ENCODE results near the gene ITPA. TPM values are rescaled to one million over a fixed set of nuclear protein-coding genes. Genes with fewer than 3 reads are reported as not detected.

ITPA gene
- total RNA-seq, 1 donor from 2014 or later = 69.7 TPM

- DNase-seq (ENCODE audit: low spot score) = no peak
Measured at GRCh38 chr20:3227936-3228749, 18.8 kb downstream of the ITPA start.

GRCh38 chr20:3228750-3229032, 19.4 kb downstream of the ITPA start:
- DNase-seq (ENCODE audit: low spot score) = no peak

GRCh38 chr20:3229158-3229557, 19.9 kb downstream of the ITPA start:
- no peak for DNase-seq (ENCODE audit: low spot score)

GRCh38 chr20:3229798-3230197, 20.5 kb downstream of the ITPA start:
- DNase-seq (ENCODE audit: low spot score) = no peak

- no peak for DNase-seq (ENCODE audit: low spot score)
Measured at GRCh38 chr20:3231116-3231515, 21.8 kb downstream of the ITPA start.

GRCh38 chr20:3231889-3232588, 22.7 kb downstream of the ITPA start:
- no peak for DNase-seq (ENCODE audit: low spot score)

- DNase-seq (ENCODE audit: low spot score) = no peak
Measured at GRCh38 chr20:3233131-3233990, 24.1 kb downstream of the ITPA start.

- DNase-seq (ENCODE audit: low spot score) = no peak
Measured at GRCh38 chr20:3233991-3234498, 24.7 kb downstream of the ITPA start.

GRCh38 chr20:3235666-3236324, 26.5 kb downstream of the ITPA start:
- no peak for DNase-seq (ENCODE audit: low spot score)

GRCh38 chr20:3237011-3237957, 28.0 kb downstream of the ITPA start:
- DNase-seq (ENCODE audit: low spot score) = no peak

GRCh38 chr20:3237958-3238615, 28.8 kb downstream of the ITPA start:
- no peak for DNase-seq (ENCODE audit: low spot score)

- DNase-seq (ENCODE audit: low spot score) = no peak
Measured at GRCh38 chr20:3238616-3239025, 29.3 kb downstream of the ITPA start.

GRCh38 chr20:3239026-3239866, 29.9 kb downstream of the ITPA start, which contains the start of gene SLC4A11:
SLC4A11 (minus strand) TSS chr20:3239190; CDS start chr20:3239137, 53 bp downstream.
- peak; percentile 66 for DNase-seq (ENCODE audit: low spot score)

GRCh38 chr20:3239867-3240775, 30.8 kb downstream of the ITPA start:
- DNase-seq (ENCODE audit: low spot score) = no peak

- DNase-seq (ENCODE audit: low spot score) = no peak
Measured at GRCh38 chr20:3240776-3241363, 31.6 kb downstream of the ITPA start.

- DNase-seq (ENCODE audit: low spot score) = no peak
Measured at GRCh38 chr20:3242172-3242692, 32.9 kb downstream of the ITPA start.

GRCh38 chr20:3243718-3244358, 34.5 kb downstream of the ITPA start:
- DNase-seq (ENCODE audit: low spot score) = no peak

Data from ureter (tissue), 1 donor.